ENCODE data around the gene TSPEAR. TPM values are rescaled to one million over a fixed set of nuclear protein-coding genes. Genes with fewer than 3 reads are reported as not detected.
"Not testable (repeated sequence)": the region's sequence is repeated elsewhere in the genome, so short reads cannot be mapped to it uniquely, and the experiment has no call there.

TSPEAR gene
- total RNA-seq, 1 donor from 2014 or later, result not detected

GRCh38 chr21:44632067-44632466 lies 79.3 kb downstream of the TSPEAR start:
- DNase-seq (ENCODE audit: low read depth), result no peak
- no peak overlapping the region for H3K4me3 ChIP-seq (ENCODE audit: low read depth, low read length)
- no peak for TF ChIP-seq CTCF (conservative IDR thresholded peaks at IDR 0.05; ENCODE audit: low read depth, low read length)

DNA sequence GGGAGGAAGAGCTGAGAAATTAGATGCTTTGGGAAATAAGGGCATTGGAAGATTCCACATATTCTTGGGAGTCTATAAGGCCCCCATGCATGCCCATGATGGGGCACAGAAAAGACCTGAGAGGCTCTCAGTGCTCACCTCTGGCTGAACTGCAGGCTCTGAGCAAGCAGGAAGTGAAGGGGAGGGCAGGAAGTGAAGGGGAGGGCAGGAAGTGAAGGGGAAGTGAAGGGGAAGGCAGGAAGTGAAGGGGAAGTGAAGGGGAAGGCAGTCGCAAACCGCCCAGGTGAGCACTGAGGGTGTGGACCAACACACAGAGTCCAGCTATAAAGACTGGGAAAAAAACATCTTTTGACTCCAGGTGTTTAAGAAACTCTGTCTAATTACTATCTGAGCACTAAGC lies 80.9 kb downstream of the TSPEAR start:
- no peak for DNase-seq (ENCODE audit: low read depth)
- no peak overlapping the region for H3K4me3 ChIP-seq (ENCODE audit: low read depth, low read length)
- no peak for TF ChIP-seq CTCF (conservative IDR thresholded peaks at IDR 0.05; ENCODE audit: low read depth, low read length)

- no peak overlapping the region for H3K4me3 ChIP-seq (ENCODE audit: low read depth, low read length)
- DNase-seq (ENCODE audit: low read depth), result no peak
- TF ChIP-seq CTCF (conservative IDR thresholded peaks at IDR 0.05; ENCODE audit: low read depth, low read length), result no peak
Measured at GRCh38 chr21:44628707-44629391, 82.5 kb downstream of the TSPEAR start.

DNA sequence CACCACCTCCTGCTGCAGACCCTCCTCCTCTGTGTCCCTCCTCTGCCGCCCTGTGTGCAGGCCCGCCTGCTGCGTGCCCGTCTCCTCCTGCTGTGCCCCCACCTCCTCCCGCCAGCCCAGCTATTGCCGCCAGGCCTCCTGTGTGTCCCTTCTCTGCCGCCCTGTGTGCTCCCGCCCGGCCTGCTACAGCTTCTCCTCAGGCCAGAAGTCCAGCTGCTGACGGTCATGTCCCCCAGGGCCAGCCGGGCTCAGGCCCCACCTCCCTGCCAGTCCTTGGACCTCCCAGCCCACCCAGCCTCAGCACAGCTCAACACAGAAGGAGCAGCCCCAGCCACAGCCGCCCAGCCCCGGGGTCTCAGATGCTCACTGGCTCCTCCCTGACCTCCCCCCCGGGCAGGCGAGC lies 83.5 kb downstream of the TSPEAR start:
- H3K4me3 ChIP-seq (ENCODE audit: low read depth, low read length), result not testable (repeated sequence)

DNA sequence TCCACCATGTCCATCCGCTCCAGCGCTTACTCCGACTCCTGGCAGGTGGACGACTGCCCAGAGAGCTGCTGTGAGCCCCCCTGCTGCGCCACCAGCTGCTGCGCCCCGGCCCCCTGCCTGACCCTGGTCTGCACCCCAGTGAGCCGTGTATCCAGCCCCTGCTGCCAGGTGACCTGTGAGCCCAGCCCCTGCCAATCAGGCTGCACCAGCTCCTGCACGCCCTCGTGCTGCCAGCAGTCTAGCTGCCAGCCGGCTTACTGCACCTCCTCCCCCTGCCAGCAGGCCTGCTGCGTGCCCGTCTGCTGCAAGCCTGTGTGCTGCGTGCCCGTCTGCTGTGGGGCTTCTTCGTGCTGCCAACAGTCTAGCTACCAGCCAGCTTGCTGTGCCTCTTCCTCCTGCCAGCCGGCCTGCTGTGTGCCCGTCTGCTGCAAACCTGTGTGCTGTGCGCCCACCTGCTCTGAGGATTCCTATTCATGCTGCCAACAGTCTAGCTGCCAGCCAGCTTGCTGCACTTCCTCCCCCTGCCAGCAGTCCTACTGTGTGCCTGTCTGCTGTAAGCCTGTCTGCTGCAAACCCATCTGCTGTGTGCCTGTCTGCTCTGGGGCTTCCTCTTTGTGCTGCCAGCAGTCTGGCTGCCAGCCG lies 84.1 kb downstream of the TSPEAR start:
- DNase-seq (ENCODE audit: low read depth); H3K4me3 ChIP-seq (ENCODE audit: low read depth, low read length): not testable (repeated sequence)

More for the DNA sequence above, 83.5 kb downstream of the TSPEAR start:
- not testable (repeated sequence) for DNase-seq (ENCODE audit: low read depth)

- no peak within 1 kb of the TSS for H3K4me3 ChIP-seq (ENCODE audit: low read depth, low read length)
- no peak for DNase-seq (ENCODE audit: low read depth)
- TF ChIP-seq CTCF (conservative IDR thresholded peaks at IDR 0.05; ENCODE audit: low read depth, low read length), result no peak
Measured at GRCh38 chr21:44626673-44627143, 84.7 kb downstream of the TSPEAR start, which contains the start of gene KRTAP10-9. Gene KRTAP10-9, plus strand, starts transcription at chr21:44627093. Its CDS starts 79 bp downstream, at chr21:44627172.

GRCh38 chr21:44626262-44626661 lies 85.1 kb downstream of the TSPEAR start:
- no peak overlapping the region for H3K4me3 ChIP-seq (ENCODE audit: low read depth, low read length)
- DNase-seq (ENCODE audit: low read depth), result no peak
- TF ChIP-seq CTCF (conservative IDR thresholded peaks at IDR 0.05; ENCODE audit: low read depth, low read length), result no peak

DNA sequence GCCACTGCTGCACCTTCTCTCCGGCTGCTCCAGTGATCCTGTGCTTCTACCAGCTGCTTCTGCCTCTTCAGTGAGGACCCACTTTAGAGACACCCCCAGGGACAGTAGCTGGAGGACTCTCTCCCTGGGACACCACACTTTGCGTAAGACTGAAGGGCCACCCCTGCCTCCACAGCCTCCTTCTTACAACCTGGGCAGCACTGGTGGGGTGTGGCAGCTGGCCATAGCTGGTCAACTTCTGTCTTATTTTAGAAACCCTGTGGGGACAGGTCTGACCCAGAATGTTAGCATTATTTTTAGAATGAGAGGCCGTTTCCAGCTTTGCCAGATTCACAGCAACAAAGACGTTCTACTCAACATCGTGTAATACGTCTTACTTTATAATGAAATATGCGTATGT lies 85.6 kb downstream of the TSPEAR start:
- no peak for TF ChIP-seq CTCF (conservative IDR thresholded peaks at IDR 0.05; ENCODE audit: low read depth, low read length)
- H3K4me3 ChIP-seq (ENCODE audit: low read depth, low read length), result no peak overlapping the region
- DNase-seq (ENCODE audit: low read depth), result no peak

Measured in epithelial cell of proximal tubule (primary cell).